Spleen (tissue), 11 donors: ENCODE measurements around the gene FADS3. TPM values are rescaled to one million over a fixed set of nuclear protein-coding genes. Genes with fewer than 3 reads are reported as not detected.

Source experiments
- DNase-seq: peaks from one replicate; pipeline ENCODE4 v3.0.0-alpha.2; 2020
- H3K27ac ChIP-seq, 8 donors: fragments of 200-600 bp; sonication (generic) in 7 of 8; 1 replicate in 4 of 8; 2 replicates in 4 of 8; pipeline versions ENCODE4 v1.5.0 to v1.8.0; 2016 to 2021; ENCODE audit warnings: inconsistent platforms in 4 of 8, mild to moderate bottlenecking in 4 of 8, moderate library complexity in 1 of 8
- H3K27me3 ChIP-seq, 7 donors: fragments of 200-600 bp; sonication (generic) in 6 of 7; replicated peaks in 1 of 7; 1 replicate in 4 of 7; 2 replicates in 3 of 7; pipeline versions ENCODE4 v1.5.0 to v1.8.0; 2016 to 2021; ENCODE audit warnings: inconsistent platforms in 3 of 7, mild to moderate bottlenecking in 1 of 7
- H3K36me3 ChIP-seq, 6 donors: fragments of 200-600 bp; sonication (generic) in 5 of 6; 1 replicate in 4 of 6; 2 replicates in 2 of 6; pipeline versions ENCODE4 v1.5.0 to v1.8.0; 2016 to 2021; ENCODE audit warnings: inconsistent platforms in 2 of 6
- H3K4me1 ChIP-seq, 6 donors: fragments of 200-600 bp; sonication (generic) in 5 of 6; 1 replicate in 3 of 6; 2 replicates in 3 of 6; pipeline versions ENCODE4 v1.5.0 to v1.8.0; 2016 to 2021; ENCODE audit warnings: inconsistent platforms in 3 of 6
- H3K4me3 ChIP-seq, 8 donors: fragments of 200-600 bp; sonication (generic) in 7 of 8; 1 replicate in 4 of 8; 2 replicates in 4 of 8; pipeline versions ENCODE4 v1.5.0 to v1.8.0; 2016 to 2021; ENCODE audit warnings: inconsistent platforms in 4 of 8, mild to moderate bottlenecking in 4 of 8, moderate library complexity in 2 of 8
- H3K9me3 ChIP-seq, 8 donors: fragments of 200-600 bp; sonication (generic) in 7 of 8; 1 replicate in 4 of 8; 2 replicates in 4 of 8; pipeline versions ENCODE4 v1.5.0 to v1.8.0; 2016 to 2021; ENCODE audit warnings: inconsistent platforms in 4 of 8
- POLR2A ChIP-seq, 3 donors: fragments of 450-650 bp; IDR thresholded peaks; one replicate each; pipeline ENCODE4 v1.5.1; 2017; ENCODE audit warnings: antibody characterized with exemption in 3 of 3, mild to moderate bottlenecking in 1 of 3
- POLR2AphosphoS5 ChIP-seq, 3 donors: sonication (generic); formaldehyde crosslinking; IDR thresholded peaks; one replicate each; pipeline ENCODE4 v1.5.1; 2017; ENCODE audit warnings: antibody characterized with exemption in 3 of 3
- WGBS, 5 donors: extraction: QIAGEN DNeasy Blood & Tissue Kit in 3 of 5; methylation state at CpG; one replicate each; pipeline versions ENCODE4 v1.1.5 to v1.1.7; 2013 to 2018; 5-methylcytosine and 5-hydroxymethylcytosine counted together
- intact Hi-C: fragments of 100-400 bp; cut with DNase I; formaldehyde crosslinking; loops from one replicate; pipeline ENCODE4 v1.15.0; 2023; ENCODE audit warnings: low total_unique reads
- polyA plus RNA-seq, 3 donors: library from polyadenylated mRNA; stranded (reverse); fragments of 200-250 nt; gene quantifications; one replicate each; pipeline ENCODE4 v1.2.1, GENCODE V29; 2013
- total RNA-seq, 7 donors: library from RNA; depleted of rRNA in 3 of 7; stranded (reverse); fragments of >200 nt in 3 of 7; fragmentation: NEBNext Ultra II Directional in 4 of 7; extraction: Animal tissue kit (Norgen Biotek cat#: 25700) in 4 of 7; gene quantifications; one replicate each; pipeline versions ENCODE4 v1.1.0 to v1.2.1, GENCODE V29; 2016 to 2021
- TF ChIP-seq, protein P1 (sequence below), 11 experiments: fragments of 200-600 bp in 7 of 11; fragments of 450-650 bp in 4 of 11; sonication (generic) in 4 of 11; IDR thresholded peaks in 8 of 11; conservative IDR thresholded peaks in 3 of 11; 1 replicate in 7 of 11; 2 replicates in 4 of 11; pipeline versions ENCODE4 v1.4.0 to v1.8.0; 2016 to 2021; ENCODE audit warnings: antibody characterized with exemption in 11 of 11, inconsistent platforms in 4 of 11, mild to moderate bottlenecking in 1 of 11
- donor health status: healthy with polysubstance abuse.
- donor health status: DM: no; HTN: no; CAD: no; lungs with moderate emphysema.
- donor health status: DM: no; HTN: no; CAD: no.
- donor health status: Bipolar disorder and iron deficiency.
- donor health status: healthy.
- donor health status: DM: no; HTN: no; CAD: no.
- donor health status: DM: yes; HTN: yes; CAD: no.

The FADS3 gene
- total and polyA plus RNA-seq, 10 donors = 26.3 to 63.6 (median 38.5) TPM

GRCh38 chr11:61919705-61920631, 28.6 kb upstream of the FADS3 start:
- 79 to 89% (median 84%) methylated on average over 8 to 13 of the region's 13 CpGs for WGBS, 5 donors
- peaks cover 2 to 72% (median 51%) of the 10 kb centered on the region in 6 donors for H3K4me1 ChIP-seq
- no peaks in the 10 kb centered on the region for H3K9me3 ChIP-seq
- H3K4me3 ChIP-seq = no peak overlapping the region
- H3K36me3 ChIP-seq = no peaks in the 10 kb centered on the region
- intact Hi-C loops = no loop called here
- peaks cover 0 to 48% (median 22%) of the 10 kb centered on the region in 7 donors for H3K27me3 ChIP-seq
- DNase-seq = peak; percentile 69
- H3K27ac ChIP-seq = peak overlapping the region in 5 of 8 donors; percentile 46 to 82 (median 77)
- TF ChIP-seq, protein P1, sequence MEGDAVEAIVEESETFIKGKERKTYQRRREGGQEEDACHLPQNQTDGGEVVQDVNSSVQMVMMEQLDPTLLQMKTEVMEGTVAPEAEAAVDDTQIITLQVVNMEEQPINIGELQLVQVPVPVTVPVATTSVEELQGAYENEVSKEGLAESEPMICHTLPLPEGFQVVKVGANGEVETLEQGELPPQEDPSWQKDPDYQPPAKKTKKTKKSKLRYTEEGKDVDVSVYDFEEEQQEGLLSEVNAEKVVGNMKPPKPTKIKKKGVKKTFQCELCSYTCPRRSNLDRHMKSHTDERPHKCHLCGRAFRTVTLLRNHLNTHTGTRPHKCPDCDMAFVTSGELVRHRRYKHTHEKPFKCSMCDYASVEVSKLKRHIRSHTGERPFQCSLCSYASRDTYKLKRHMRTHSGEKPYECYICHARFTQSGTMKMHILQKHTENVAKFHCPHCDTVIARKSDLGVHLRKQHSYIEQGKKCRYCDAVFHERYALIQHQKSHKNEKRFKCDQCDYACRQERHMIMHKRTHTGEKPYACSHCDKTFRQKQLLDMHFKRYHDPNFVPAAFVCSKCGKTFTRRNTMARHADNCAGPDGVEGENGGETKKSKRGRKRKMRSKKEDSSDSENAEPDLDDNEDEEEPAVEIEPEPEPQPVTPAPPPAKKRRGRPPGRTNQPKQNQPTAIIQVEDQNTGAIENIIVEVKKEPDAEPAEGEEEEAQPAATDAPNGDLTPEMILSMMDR (IDR thresholded peaks at IDR 0.05 in 8 of 11, conservative IDR thresholded peaks at IDR 0.05 in 3 of 11) = no peak
- TF ChIP-seq POLR2A (IDR thresholded peaks at IDR 0.05) (no peak), POLR2AphosphoS5 (IDR thresholded peaks at IDR 0.05) (no peak)

DNA sequence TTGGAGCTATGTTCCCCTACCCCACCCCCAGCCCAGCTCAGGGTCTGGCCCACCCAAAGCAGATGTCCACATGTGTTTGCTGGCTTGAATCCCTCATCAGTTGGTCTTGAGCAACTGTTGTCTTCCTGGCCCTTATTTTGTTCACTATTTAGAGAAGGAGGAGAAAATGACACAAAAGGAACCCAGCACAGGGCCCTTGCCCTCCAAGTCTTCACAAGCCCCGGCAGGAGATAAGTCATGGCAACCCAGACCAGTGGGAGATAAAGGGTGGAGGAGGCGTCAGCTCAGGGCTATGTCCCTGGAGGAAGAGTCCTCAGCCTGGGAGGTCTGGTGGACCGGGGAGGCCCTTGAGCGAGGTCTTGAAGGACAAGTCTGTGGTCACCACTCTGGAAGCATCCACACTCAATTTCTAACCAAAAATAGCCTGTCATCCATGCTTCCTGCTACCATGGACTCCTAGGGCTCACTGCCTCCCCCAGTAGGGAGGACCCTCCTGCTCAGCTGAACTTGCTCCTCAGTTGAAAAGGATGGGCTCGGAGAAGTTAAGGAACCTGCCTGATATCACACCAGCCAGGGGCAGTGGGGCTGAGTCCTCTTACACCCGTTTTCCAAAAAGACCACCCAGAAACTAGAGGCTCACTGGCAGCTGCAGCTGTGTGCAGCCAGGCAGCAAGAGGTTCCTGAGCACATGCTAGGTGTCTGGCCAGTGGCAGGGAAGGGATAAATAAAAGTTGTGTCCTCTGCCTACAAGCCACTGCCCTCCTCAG, 27.8 kb upstream of the FADS3 start:
- Histone ChIP-seq H3K9me3 (no peaks in the 10 kb centered on the region), H3K4me1 (peaks cover 2 to 74% (median 53%) of the 10 kb centered on the region in 6 donors), H3K4me3 (no peak overlapping the region), H3K27ac (peak overlapping the region in 5 of 8 donors; percentile 46 to 82 (median 77)), H3K36me3 (no peaks in the 10 kb centered on the region), H3K27me3 (peaks cover 0 to 51% (median 22%) of the 10 kb centered on the region in 7 donors)
- WGBS, 5 donors = 69 to 78% (median 76%) methylated on average over 5 to 6 of the region's 6 CpGs
- DNase-seq = peak; percentile 68
- TF ChIP-seq, protein P1 (IDR thresholded peaks at IDR 0.05 in 8 of 11, conservative IDR thresholded peaks at IDR 0.05 in 3 of 11) = no peak
- TF ChIP-seq POLR2AphosphoS5 (IDR thresholded peaks at IDR 0.05) (no peak), POLR2A (IDR thresholded peaks at IDR 0.05) (no peak)
- intact Hi-C loops = no loop called here

DNA sequence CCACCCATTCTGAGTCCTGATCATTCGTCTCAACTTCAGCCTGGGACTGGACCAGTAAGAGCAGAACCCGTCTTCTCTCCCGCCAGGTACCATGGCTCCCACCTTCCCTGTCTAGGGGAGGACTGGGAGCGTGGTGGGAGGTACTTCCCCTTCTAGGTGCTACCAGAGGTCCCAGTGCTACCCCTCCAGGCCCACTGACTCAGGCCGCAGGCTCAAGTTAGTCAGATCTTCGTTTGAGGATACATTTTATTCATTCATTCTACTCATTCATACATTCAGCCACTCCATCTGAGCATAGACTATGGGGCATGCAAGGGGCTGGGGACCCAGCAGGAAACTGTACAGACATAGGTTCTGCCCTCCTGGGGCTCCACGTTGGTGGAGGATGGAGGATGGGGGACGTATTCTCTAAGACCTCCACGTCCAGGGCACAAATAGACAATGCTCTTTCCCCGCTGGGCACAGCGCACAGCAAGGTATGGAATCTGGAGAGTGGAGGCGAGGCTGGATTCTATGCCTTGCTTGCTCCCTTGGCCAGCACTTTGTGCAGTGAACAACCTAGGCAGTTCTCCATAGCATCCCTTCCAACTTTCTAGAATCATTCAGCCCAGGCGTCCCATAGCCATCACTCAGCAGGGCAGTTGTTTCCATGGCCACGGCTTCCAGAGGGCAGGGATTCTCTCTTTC, 27.0 kb upstream of the FADS3 start:
- 75 to 84% (median 78%) methylated on average over 13 to 14 of the region's 14 CpGs for WGBS, 5 donors
- Histone ChIP-seq H3K36me3 (no peaks in the 10 kb centered on the region), H3K4me1 (peaks cover 2 to 73% (median 50%) of the 10 kb centered on the region in 6 donors), H3K27me3 (peaks cover 0 to 51% (median 22%) of the 10 kb centered on the region in 7 donors), H3K27ac (peak overlapping the region in 6 of 8 donors; percentile 46 to 82 (median 75)), H3K9me3 (no peaks in the 10 kb centered on the region), H3K4me3 (peak overlapping the region in 2 of 8 donors; percentile 66 to 79)
- intact Hi-C loops = no loop called here
- DNase-seq = no peak
- no peak for TF ChIP-seq POLR2AphosphoS5 (IDR thresholded peaks at IDR 0.05)
- no peak for TF ChIP-seq POLR2A (IDR thresholded peaks at IDR 0.05)
- TF ChIP-seq, protein P1 (IDR thresholded peaks at IDR 0.05 in 8 of 11, conservative IDR thresholded peaks at IDR 0.05 in 3 of 11) = no peak
